Stimulated activated CD4-positive, alpha-beta T cell treated with anti-CD3 and anti-CD28 coated beads, Interleukin-2, amount 100 ng/mL, for 4 hours (primary cell): Measurements from ENCODE around the gene KIF11.
"Not testable (repeated sequence)": the region's sequence is repeated elsewhere in the genome, so short reads cannot be mapped to it uniquely, and the experiment has no call there.

Experiments used
- DNase-seq: peaks from one replicate; pipeline ENCODE4 v3.0.0-alpha.2; 2020; ENCODE audit warnings: low read depth

Gene KIF11

GRCh38 chr10:92592761-92593618 is at the start of gene KIF11:
TSS of gene KIF11 (plus strand) at chr10:92593130. CDS start at chr10:92593376, 246 bp downstream.
- DNase-seq: peak; percentile 94

DNA sequence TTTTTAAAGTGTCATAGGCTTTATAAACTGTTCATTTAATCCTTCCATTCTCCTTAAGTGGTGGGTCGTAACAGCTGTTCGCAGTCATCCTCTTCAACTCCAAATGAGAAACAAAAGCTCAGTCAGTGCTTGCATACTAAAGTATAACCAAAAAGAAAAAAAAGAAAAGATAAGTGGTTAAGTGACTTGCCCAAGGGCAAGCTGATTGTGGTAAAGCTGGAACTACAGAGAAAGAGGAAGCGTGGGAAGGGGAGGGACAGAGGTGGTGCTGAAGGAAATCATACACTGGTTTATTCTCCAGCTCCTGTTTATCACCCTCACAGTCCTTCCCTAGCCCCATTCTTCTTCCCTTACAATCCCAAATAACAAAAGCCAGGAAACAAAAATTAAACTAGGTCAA is 48.6 kb upstream of the KIF11 start:
- DNase-seq: no peak

GRCh38 chr10:92545556-92545955 is 47.4 kb upstream of the KIF11 start:
- DNase-seq: no peak

GRCh38 chr10:92547676-92548075 is 45.3 kb upstream of the KIF11 start:
- no peak for DNase-seq

GRCh38 chr10:92550924-92551323 is 42.0 kb upstream of the KIF11 start:
- DNase-seq: no peak

GRCh38 chr10:92552310-92552709 is 40.6 kb upstream of the KIF11 start:
- DNase-seq: no peak

DNA sequence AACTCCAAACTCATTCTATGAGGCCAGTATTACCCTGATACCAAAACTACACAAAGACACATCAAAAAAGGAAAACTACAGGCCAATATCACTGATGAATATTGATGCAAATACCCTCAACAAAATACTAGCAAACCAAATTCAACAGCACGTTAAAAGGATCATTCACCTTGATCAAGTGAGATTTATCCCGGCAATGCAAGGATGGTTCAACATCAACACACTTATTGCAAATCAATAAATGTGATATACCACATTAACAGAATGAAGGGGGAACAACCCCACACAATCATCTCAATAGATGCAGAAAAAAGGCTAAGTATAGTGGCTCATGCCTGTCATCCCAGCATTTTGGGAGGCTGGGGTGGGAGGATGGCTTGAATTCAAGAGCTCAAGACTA is 39.0 kb upstream of the KIF11 start:
- no peak for DNase-seq

DNA sequence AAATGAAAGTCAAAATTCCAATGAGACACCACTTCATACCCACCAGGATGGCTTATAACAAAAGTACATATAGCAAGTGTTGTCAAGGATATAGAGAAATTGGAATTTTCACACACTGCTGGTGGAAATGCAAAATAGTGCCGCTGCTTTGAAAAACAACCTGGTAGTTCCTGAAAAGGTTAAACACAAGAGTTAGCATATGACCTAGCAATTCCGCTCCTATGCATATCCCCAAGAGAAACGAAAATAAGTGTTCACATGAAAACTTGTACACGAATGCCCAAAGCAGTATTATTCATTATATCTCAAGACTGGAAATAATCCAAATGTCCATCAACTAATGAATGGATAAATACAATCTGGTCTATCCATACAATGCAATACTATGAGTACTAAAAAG is 33.9 kb upstream of the KIF11 start:
- DNase-seq: no peak

DNA sequence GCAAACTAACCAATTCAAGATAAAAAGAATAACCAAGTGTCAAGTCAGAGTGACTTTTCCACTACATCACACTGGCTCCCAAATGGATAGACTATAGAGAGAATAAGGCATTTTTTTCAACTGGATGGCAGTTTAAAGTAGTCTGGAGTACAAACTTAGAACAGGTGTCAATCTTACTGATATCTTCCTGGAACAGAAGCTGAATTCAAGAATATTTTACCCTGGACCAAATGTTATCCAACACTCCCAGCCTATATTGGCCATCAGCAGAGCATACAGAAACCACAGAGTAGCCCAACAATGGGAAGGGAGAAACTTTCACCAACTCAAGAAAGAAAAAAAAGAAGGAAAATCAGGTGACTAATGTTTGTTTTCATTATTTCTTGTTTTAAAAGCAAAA is 30.5 kb upstream of the KIF11 start:
- DNase-seq: no peak

- no peak for DNase-seq
Observed at GRCh38 chr10:92567952-92568600, 24.9 kb upstream of the KIF11 start.

GRCh38 chr10:92569071-92569470 is 23.9 kb upstream of the KIF11 start:
- no peak for DNase-seq

DNA sequence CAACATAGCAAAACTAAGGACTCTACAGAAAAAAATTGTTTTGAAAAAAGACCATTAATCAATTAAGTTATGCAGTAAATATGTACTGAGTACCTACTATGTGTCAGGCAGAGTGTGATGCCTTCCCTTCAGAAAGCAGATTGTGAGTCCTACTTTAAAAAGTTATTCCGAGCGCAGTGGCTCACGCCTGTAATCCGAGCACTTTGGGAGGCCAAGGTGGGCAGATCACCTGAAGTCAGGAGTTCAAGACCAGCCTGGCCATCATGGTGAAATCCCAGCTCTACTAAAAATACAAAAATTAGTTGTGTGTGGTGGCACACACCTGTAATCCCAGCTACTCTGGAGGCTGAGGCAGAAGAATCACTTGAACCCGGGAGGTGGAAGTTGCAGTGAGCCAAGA is 23.3 kb upstream of the KIF11 start:
- DNase-seq: not testable (repeated sequence)

DNA sequence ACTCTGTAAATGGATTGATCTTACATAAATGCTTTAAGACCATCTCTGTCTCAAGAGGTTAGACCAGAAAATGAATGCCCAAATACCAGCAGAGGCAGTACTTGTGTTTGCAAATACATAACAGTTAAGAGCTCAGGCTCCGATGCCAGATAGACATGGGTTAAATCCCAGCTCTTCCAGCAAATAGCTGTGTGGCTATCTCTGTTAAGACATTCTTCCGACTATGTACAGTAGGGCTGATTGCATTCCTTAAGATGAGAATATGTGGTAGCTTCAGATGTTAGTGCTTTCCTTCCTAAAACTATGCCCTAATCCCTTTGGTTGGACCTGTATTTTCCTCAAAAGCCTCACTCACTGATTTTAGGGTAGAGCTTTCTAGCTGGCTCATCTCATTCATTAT is 21.3 kb upstream of the KIF11 start:
- DNase-seq: no peak

DNA sequence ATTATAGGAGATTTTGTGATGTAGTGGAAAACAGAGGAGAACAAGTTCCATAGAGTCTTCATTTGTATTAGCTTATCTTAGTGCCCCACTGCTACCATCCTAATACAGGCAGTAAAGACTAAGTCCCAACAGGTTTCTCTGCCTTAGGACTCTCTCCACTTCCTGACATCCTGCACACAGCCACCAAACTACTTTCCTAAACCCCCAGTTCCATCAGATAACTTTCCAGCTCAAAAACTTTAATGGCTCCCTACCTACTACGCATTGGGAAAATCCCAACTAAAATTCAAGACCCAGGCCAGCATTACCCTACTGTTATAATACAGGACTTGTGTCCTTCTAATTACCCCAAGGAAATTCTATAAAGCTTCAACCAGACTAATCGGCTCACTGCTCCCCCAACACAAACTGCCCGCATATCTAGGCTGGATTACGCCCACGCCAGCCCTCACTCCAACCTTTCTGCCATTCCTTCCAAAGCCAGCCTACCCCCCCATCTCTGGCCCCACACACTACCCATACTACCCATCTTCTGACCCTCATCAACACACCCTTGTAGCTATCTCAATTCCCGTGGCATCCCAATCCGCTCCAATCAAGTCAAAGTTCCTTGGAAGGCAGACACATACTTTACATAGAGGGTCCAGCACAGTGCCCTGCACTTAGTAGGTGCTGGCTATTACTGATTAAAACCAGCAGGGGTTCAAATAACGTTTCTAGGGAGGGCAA is 20.4 kb upstream of the KIF11 start:
- DNase-seq: no peak

GRCh38 chr10:92573091-92573797 is 19.7 kb upstream of the KIF11 start:
- DNase-seq: peak; percentile 13

DNA sequence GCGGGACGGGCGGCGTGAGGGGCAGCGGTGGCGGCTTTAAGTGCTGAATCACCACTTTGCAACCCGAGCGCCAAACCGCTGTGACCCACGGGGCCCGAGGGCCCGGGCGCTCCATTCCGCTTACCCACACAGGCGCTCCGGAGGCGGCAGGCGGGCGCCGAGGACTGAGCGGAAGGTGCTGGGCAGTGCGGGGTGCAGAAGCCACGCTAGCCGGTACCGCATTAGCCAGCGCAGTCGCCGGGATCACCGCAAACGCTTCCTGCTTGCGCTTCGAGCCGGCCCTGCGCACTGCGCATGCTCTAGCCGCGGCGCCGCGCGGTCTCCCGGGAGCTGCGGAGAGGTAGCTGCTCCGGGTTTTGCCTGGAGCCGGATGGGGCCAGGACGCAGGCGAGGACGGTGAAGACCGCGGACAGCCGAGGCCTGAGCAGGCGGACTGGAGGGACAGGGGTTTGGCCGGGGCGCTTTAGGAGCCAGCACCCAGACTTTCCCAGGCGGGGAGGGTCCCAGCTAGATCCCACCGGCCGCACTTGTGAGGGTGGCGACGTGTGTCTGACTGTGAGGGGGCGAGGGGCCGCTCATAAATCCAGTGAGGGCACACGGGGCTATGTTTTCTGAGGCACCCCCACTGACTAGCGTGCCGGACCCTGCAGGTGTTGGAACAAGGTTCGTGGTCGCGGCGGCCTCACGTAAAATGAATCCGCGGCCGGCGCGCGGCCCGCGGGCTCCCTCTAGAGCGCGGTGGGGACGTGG is 19.0 kb upstream of the KIF11 start, which contains the start of gene IDE:
Gene IDE, minus strand, starts transcription at position 296 of the 750 bp plus-strand sequence. Its CDS starts 74 bp downstream, at position 222.
- peak; percentile 70 for DNase-seq

- DNase-seq: no peak
Observed at GRCh38 chr10:92574548-92575261, 18.2 kb upstream of the KIF11 start.

DNA sequence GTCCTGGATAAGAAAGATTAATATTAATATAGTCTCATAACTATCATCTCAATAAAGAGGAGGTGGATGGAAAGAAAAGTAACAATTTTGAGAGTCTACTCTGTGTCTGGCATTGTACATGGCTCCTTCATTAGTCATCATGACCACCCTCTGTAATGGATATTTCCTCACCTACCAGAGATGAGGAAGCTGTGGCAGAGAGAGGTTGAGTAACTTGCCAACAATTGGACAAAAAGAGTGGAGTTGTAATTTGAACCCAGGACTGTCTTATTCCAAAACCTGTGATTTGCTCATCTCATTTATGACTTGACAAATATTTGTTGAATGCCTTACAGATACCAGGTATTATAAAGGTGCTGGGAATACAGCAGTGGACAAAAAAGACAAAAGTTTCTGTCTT is 17.0 kb upstream of the KIF11 start:
- DNase-seq: no peak

DNA sequence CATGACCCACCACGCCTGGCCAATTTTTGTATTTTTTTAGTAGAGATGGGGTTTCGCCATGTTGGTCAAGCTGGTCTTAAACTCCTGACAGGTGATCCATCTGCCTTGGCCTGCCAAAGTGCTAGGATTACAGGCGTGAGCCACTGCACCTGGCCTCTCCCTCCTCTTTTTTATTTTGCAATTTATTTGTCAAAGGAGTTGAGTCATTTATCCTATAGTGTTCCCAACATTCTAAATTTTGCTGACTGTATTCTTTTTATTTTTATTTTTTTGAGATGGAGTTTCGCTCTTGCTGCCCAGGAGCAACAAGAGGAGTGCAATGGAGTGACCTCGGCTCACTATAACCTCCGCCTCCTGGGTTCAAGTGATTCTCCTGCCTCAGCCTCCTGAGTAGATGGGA is 10.6 kb upstream of the KIF11 start:
- not testable (repeated sequence) for DNase-seq
